Gastroesophageal sphincter (tissue), 4 donors: ENCODE measurements around the gene DCAF11. TPM values are rescaled to one million over a fixed set of nuclear protein-coding genes. Genes with fewer than 3 reads are reported as not detected.

ENCODE experiments used
- ATAC-seq: fragments of 150-250 bp; one replicate; pipeline ENCODE4 v1.9.1; 2016; ENCODE audit warnings: mild to moderate bottlenecking, moderate library complexity
- H3K27ac ChIP-seq, 4 donors: fragments of 200-600 bp; sonication (generic) in 3 of 4; 1 replicate in 3 of 4; 2 replicates in 1 of 4; pipeline ENCODE4 v1.5.1; 2016 to 2019
- H3K27me3 ChIP-seq: fragments of 200-600 bp; sonication (generic); one replicate; pipeline ENCODE4 v1.5.1; 2019
- H3K36me3 ChIP-seq, 2 donors: fragments of 200-600 bp; sonication (generic); one replicate each; pipeline ENCODE4 v1.5.1; 2019; ENCODE audit warnings: control low read depth in 1 of 2
- H3K4me1 ChIP-seq, 3 donors: fragments of 200-600 bp; sonication (generic); 1 replicate in 2 of 3; 2 replicates in 1 of 3; pipeline ENCODE4 v1.5.1; 2016 to 2019; ENCODE audit warnings: control low read depth in 2 of 3
- H3K4me3 ChIP-seq, 2 donors: fragments of 200-600 bp; sonication (generic); one replicate each; pipeline ENCODE4 v1.5.1; 2019; ENCODE audit warnings: mild to moderate bottlenecking in 1 of 2, moderate library complexity in 1 of 2
- H3K9me3 ChIP-seq, 3 donors: fragments of 200-600 bp; sonication (generic); one replicate each; pipeline ENCODE4 v1.5.1; 2017 to 2019; ENCODE audit warnings: control low read depth in 2 of 3
- EP300 ChIP-seq: sonication (generic); formaldehyde crosslinking; IDR thresholded peaks from one replicate; pipeline ENCODE4 v1.6.1; 2017; ENCODE audit warnings: antibody characterized with exemption, mild to moderate bottlenecking
- POLR2A ChIP-seq, 2 donors: fragments of 450-650 bp; IDR thresholded peaks; one replicate each; pipeline ENCODE4 v1.6.1; 2017; ENCODE audit warnings: antibody characterized with exemption in 2 of 2, mild to moderate bottlenecking in 2 of 2, moderate library complexity in 1 of 2
- POLR2AphosphoS5 ChIP-seq: sonication (generic); formaldehyde crosslinking; IDR thresholded peaks from one replicate; pipeline ENCODE4 v1.6.1; 2017; ENCODE audit warnings: antibody characterized with exemption
- WGBS, 2 donors: methylation state at CpG; one replicate each; pipeline ENCODE4 v1.1.5; 2018; ENCODE audit warnings: low coverage in 1 of 2; 5-methylcytosine and 5-hydroxymethylcytosine counted together
- total RNA-seq, 4 donors: library from RNA; depleted of rRNA; stranded (reverse); fragments of >200 nt; gene quantifications; one replicate each; pipeline ENCODE4 v1.1.0, GENCODE V29; 2016
- TF ChIP-seq, protein P1 (sequence below), 4 experiments: fragments of 200-600 bp in 2 of 4; fragments of 450-650 bp in 2 of 4; sonication (generic) in 1 of 4; IDR thresholded peaks; one replicate each; pipeline ENCODE4 v1.5.1; 2017 to 2019; ENCODE audit warnings: antibody characterized with exemption in 4 of 4, mild to moderate bottlenecking in 2 of 4, moderate library complexity in 2 of 4

DCAF11 gene
- total RNA-seq, 4 donors from 2014 or later = 58.0 to 81.6 (median 71.6) TPM

- no peak for ATAC-seq
- Histone ChIP-seq H3K4me3 (no peak within 1 kb of the TSS), H3K4me1 (peaks cover 0 to 21% (median 0%) of the 10 kb centered on the region in 3 donors), H3K27me3 (peaks cover 44% of the 10 kb centered on the region), H3K36me3 (no peaks in the 10 kb centered on the region), H3K27ac (no peak within 1 kb of the TSS), H3K9me3 (no peaks in the 10 kb centered on the region)
- WGBS, 2 donors = 60% methylated on average over 8 of the region's 19 CpGs; no CpG with 5 or more reads in 1 of the 2 donors
- TF ChIP-seq, protein P1, sequence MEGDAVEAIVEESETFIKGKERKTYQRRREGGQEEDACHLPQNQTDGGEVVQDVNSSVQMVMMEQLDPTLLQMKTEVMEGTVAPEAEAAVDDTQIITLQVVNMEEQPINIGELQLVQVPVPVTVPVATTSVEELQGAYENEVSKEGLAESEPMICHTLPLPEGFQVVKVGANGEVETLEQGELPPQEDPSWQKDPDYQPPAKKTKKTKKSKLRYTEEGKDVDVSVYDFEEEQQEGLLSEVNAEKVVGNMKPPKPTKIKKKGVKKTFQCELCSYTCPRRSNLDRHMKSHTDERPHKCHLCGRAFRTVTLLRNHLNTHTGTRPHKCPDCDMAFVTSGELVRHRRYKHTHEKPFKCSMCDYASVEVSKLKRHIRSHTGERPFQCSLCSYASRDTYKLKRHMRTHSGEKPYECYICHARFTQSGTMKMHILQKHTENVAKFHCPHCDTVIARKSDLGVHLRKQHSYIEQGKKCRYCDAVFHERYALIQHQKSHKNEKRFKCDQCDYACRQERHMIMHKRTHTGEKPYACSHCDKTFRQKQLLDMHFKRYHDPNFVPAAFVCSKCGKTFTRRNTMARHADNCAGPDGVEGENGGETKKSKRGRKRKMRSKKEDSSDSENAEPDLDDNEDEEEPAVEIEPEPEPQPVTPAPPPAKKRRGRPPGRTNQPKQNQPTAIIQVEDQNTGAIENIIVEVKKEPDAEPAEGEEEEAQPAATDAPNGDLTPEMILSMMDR (IDR thresholded peaks at IDR 0.05) = no peak
- no peak for TF ChIP-seq EP300
- TF ChIP-seq POLR2A (IDR thresholded peaks at IDR 0.05) = no peak
- TF ChIP-seq POLR2AphosphoS5 = no peak
Measured at GRCh38 chr14:24071144-24071697, 43.4 kb upstream of the DCAF11 start, which contains the start of gene CPNE6. TSS of gene CPNE6 (plus strand) at chr14:24071562. CDS start at chr14:24072937, 1,375 bp downstream.

DNA sequence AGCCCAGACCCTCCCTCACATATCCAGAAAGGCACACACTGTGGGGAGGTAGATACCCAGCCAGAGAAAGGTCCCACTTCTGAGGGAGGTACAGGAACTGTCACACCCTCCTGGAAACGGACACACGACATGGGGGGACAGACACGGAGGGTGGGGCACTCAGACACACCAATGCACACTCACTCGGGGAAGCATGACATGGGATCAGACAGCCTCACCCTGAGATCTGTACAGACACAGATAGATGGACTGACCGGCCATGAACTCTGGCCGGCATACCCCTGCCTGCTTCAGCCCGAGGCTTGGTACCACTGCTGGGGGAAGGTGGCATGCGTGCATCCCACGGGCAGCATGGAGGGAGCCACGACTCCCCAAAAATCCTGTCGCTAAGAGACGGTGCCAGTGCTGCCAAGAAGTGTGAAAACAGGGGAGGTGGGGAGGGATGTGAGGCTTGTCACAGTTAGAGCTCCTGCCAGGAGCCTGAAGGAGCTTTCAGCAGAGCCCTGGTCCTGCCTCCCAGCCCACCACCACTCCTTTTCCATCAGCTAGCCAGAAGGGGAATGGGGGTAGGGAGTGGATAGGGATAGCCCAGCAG, 42.6 kb upstream of the DCAF11 start:
- no peaks in the 10 kb centered on the region for H3K9me3 ChIP-seq
- no peaks in the 10 kb centered on the region for H3K36me3 ChIP-seq
- ATAC-seq = no peak
- TF ChIP-seq POLR2A (IDR thresholded peaks at IDR 0.05) (no peak), POLR2AphosphoS5 (no peak), EP300 (no peak)
- TF ChIP-seq, protein P1 (IDR thresholded peaks at IDR 0.05) = no peak
- H3K27me3 ChIP-seq = peaks cover 44% of the 10 kb centered on the region
- H3K4me1 ChIP-seq = peaks cover 0 to 21% (median 0%) of the 10 kb centered on the region in 3 donors
- WGBS, 2 donors = 48% methylated on average over 7 of the region's 12 CpGs; no CpG with 5 or more reads in 1 of the 2 donors
- no peak overlapping the region for H3K4me3 ChIP-seq
- H3K27ac ChIP-seq = no peak overlapping the region

GRCh38 chr14:24072436-24072835, 42.1 kb upstream of the DCAF11 start:
- peaks cover 0 to 21% (median 0%) of the 10 kb centered on the region in 3 donors for H3K4me1 ChIP-seq
- H3K9me3 ChIP-seq = no peaks in the 10 kb centered on the region
- no CpG with 5 or more reads among the region's 7 CpGs for WGBS, 2 donors
- no peak for TF ChIP-seq EP300
- TF ChIP-seq POLR2AphosphoS5 = no peak
- TF ChIP-seq POLR2A (IDR thresholded peaks at IDR 0.05) = no peak
- TF ChIP-seq, protein P1 (IDR thresholded peaks at IDR 0.05) = no peak
- peaks cover 44% of the 10 kb centered on the region for H3K27me3 ChIP-seq
- no peak for ATAC-seq
- no peak overlapping the region for H3K27ac ChIP-seq
- no peaks in the 10 kb centered on the region for H3K36me3 ChIP-seq
- no peak overlapping the region for H3K4me3 ChIP-seq

GRCh38 chr14:24072881-24073877, 41.4 kb upstream of the DCAF11 start:
- Histone ChIP-seq H3K4me1 (peaks cover 0 to 21% (median 0%) of the 10 kb centered on the region in 3 donors), H3K27ac (no peak overlapping the region), H3K36me3 (no peaks in the 10 kb centered on the region), H3K27me3 (peaks cover 44% of the 10 kb centered on the region), H3K4me3 (no peak overlapping the region), H3K9me3 (no peaks in the 10 kb centered on the region)
- no peak for ATAC-seq
- WGBS, 2 donors = 87% methylated on average over 17 of the region's 26 CpGs; no CpG with 5 or more reads in 1 of the 2 donors
- TF ChIP-seq POLR2A (IDR thresholded peaks at IDR 0.05) = no peak
